Adipocyte (in vitro differentiated cells): Measurements from ENCODE around the gene FHL2.

Experiments used
- DNase-seq: peaks from one replicate; pipeline ENCODE4 v3.0.0-alpha.2; 2015; ENCODE audit warnings: low read depth
- H3K27me3 ChIP-seq: replicated peaks from 2 replicates; pipeline ENCODE4 v1.7.0; 2013; ENCODE audit warnings: mild to moderate bottlenecking, low read length, moderate library complexity; ENCODE audit not compliant: control insufficient read depth, insufficient read depth
- H3K36me3 ChIP-seq: 2 replicates; pipeline ENCODE4 v1.7.0; 2013; ENCODE audit warnings: low read length, mild to moderate bottlenecking, moderate library complexity; ENCODE audit not compliant: control insufficient read depth, insufficient read depth, severe bottlenecking
- H3K4me1 ChIP-seq: 2 replicates; pipeline ENCODE4 v1.7.0; 2013; ENCODE audit warnings: mild to moderate bottlenecking, low read length, moderate library complexity; ENCODE audit not compliant: control insufficient read depth, insufficient read depth
- H3K4me3 ChIP-seq: 2 replicates; pipeline ENCODE4 v1.7.0; 2013; ENCODE audit warnings: mild to moderate bottlenecking, low read length, moderate library complexity
- H3K9ac ChIP-seq: 2 replicates; pipeline ENCODE4 v1.7.0; 2013; ENCODE audit warnings: mild to moderate bottlenecking, low read length, moderate library complexity
- H3K9me3 ChIP-seq: 2 replicates; pipeline ENCODE4 v1.7.0; 2013; ENCODE audit warnings: mild to moderate bottlenecking, low read length, moderate library complexity; ENCODE audit not compliant: control insufficient read depth

The FHL2 gene

DNA sequence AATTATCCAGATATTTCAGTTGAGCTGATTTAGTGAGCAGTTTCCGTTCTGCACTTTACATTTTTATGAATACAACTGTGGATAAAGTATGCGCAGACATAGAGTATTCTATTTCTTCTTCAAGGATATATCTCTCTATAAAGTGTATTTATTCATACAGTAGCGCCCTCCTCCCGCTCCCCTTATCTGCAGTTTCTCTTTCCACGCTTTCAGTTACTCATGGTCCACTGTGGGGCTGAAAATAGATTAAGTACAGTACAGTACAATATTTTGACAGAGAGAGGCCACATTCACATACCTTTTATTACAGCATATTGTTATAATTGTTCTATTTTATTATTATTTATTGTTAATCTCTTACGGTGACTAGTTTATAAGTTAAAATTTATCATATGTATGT, 19.7 kb upstream of the FHL2 start:
- no peak for DNase-seq
- Histone ChIP-seq H3K4me3 (no peak overlapping the region), H3K27me3 (peaks cover 54% of the 10 kb centered on the region), H3K36me3 (no peaks in the 10 kb centered on the region), H3K9me3 (peaks cover 23% of the 10 kb centered on the region), H3K9ac (no peak overlapping the region), H3K4me1 (peaks cover 5% of the 10 kb centered on the region)

DNA sequence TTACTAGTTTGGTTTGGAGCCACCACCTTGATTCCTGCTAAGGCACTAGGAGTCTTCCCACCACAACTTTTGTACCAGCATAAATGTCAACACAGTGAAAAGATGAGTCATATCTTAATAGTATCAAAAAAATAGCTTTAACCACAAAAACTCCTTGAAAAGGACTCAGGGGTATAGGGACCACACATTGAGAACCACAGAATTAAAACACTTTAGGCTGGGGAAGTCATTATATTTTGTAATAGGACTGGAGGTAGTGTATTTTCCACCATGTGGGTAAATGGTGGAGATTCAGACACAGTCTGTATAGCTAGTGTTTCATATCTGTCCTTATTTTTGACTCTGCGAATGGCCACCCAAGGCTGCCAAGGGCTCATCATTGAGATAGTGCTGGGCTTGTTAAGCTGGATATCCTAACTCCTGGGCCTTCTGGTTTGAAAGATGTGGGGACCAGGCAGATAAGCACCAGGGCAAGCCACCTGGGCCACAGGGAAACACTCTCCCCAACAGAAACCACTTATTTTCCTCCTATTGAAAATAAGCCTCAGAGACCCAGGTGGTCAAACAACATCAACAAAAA, 19.1 kb upstream of the FHL2 start:
- Histone ChIP-seq H3K36me3 (no peaks in the 10 kb centered on the region), H3K4me1 (peaks cover 5% of the 10 kb centered on the region), H3K27me3 (peaks cover 48% of the 10 kb centered on the region), H3K9me3 (peaks cover 18% of the 10 kb centered on the region), H3K4me3 (no peak overlapping the region), H3K9ac (no peak overlapping the region)
- DNase-seq = peak; percentile 58

DNA sequence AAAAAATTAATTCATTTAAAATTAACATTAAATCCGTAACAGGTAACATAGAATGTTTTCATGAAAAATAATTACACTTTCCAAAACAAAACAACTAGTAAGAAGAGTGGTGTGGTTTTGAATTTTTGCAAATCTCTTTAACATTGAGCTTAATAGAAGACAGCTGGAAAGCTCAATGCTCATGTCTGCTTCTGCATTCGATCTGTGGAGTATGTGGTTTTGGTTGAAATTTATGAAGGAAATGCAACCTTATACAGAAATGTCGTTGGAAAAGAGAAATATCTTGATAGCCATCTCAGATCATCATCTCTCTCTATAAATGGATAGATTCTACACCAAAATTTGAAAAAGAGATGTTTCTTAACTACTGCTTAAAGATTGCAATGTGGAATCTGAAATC, 17.3 kb upstream of the FHL2 start:
- Histone ChIP-seq H3K9me3 (peaks cover 15% of the 10 kb centered on the region), H3K36me3 (no peaks in the 10 kb centered on the region), H3K4me3 (no peak overlapping the region), H3K9ac (no peak overlapping the region), H3K27me3 (peaks cover 30% of the 10 kb centered on the region), H3K4me1 (peaks cover 5% of the 10 kb centered on the region)
- peak; percentile 42 for DNase-seq

DNA sequence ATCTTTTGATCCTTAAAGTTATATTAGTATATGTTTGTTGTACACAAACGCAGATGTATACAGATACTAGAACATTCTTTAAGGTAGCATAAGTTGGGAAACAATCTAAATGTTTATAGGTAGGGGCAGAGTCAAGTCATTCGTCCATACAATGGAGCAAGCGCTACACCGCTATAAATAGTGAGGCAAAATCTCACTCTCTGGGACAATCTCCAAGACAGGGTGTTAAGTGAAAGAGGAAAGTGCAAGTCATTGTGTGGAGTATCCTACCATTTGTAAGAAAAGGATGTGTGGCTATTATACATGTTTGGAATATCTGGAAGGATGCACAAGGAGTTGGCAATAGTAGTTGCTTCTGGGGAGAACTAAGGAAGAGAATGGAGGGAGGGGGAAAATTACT, 16.2 kb upstream of the FHL2 start:
- no peak overlapping the region for H3K4me3 ChIP-seq
- peaks cover 12% of the 10 kb centered on the region for H3K4me1 ChIP-seq
- no peak for DNase-seq
- no peak overlapping the region for H3K9ac ChIP-seq
- H3K27me3 ChIP-seq = peaks cover 19% of the 10 kb centered on the region
- H3K9me3 ChIP-seq = peaks cover 13% of the 10 kb centered on the region
- no peaks in the 10 kb centered on the region for H3K36me3 ChIP-seq

DNA sequence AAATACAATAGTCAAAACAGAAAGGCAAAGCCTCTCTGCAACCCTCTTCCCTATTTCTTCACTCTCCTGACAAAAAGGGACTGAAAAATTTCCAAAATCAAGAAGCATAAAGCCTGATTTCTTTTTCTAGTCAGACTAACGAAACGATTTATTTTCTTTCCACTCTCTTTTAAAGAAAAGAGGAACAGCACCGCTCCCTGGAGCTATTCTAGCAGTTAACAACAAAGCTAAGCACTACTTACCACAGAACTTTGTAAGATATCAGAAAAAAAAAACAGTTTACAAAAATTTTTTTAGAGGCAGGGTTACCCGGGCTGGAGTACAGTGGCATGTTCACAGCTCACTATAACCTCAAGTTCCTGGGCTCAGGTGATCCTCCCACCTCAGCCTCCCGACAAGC, 14.4 kb upstream of the FHL2 start:
- H3K9ac ChIP-seq = no peak overlapping the region
- H3K4me3 ChIP-seq = no peak overlapping the region
- H3K9me3 ChIP-seq = peaks cover 4% of the 10 kb centered on the region
- peaks cover 23% of the 10 kb centered on the region for H3K4me1 ChIP-seq
- DNase-seq = no peak
- H3K36me3 ChIP-seq = no peaks in the 10 kb centered on the region
- H3K27me3 ChIP-seq = peaks cover 7% of the 10 kb centered on the region

DNA sequence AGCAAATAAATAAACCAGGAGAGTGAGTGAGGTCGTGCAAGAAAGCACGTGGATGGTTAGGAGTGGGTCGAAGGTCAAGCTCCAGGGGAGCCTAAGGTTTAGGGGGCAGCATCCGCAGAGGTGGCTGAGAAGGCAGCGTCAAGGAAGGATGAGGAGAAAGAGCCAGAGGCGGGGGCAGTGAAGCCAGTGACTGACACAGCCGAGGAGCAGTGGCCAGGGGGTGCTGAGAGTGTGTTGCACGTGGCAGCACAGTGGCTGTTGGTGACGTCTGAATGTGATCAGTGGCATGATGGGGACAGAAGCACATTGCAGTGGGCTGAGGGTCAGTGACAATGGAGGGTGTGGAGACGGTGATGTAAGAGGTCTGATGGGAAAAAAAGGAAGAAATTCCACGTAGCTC, 13.7 kb upstream of the FHL2 start:
- Histone ChIP-seq H3K4me3 (no peak overlapping the region), H3K4me1 (peaks cover 18% of the 10 kb centered on the region), H3K9ac (no peak overlapping the region), H3K36me3 (no peaks in the 10 kb centered on the region), H3K9me3 (peaks cover 4% of the 10 kb centered on the region), H3K27me3 (peaks cover 7% of the 10 kb centered on the region)
- DNase-seq = no peak

DNA sequence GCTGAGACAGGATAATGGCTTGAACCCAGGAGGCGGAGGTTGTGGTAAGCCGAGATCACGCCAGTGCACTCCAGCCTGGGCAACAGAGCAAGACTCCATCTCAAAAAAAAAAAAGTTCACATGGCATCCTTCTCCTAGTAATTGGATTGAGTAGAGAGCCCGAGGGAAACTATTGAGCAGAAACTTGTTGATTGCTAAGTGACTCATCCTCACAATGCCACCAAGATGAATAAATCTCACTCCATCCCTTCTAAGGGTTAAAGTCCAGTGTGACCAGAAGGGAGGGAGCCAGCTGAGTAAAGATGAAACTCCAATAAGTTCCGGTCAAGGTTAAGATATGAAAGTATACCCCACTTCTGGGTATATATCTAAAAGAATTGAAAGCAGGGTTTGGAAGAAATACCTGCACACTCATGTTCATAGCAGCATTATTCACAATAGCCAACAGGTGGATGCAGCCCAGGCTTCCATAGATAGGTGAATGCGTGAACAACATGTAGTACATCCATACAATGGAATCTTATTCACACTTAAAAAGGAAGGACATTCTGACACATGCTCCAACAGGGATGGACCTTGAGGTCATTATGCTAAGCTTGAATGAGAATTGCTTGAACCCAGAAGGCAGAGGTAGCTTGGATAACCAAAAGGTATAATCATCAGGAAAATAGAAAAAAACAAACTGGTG, 13.0 kb upstream of the FHL2 start:
- H3K27me3 ChIP-seq = peaks cover 7% of the 10 kb centered on the region
- no peak overlapping the region for H3K4me3 ChIP-seq
- H3K4me1 ChIP-seq = peaks cover 18% of the 10 kb centered on the region
- H3K9me3 ChIP-seq = peaks cover 4% of the 10 kb centered on the region
- no peaks in the 10 kb centered on the region for H3K36me3 ChIP-seq
- DNase-seq = no peak
- no peak overlapping the region for H3K9ac ChIP-seq

DNA sequence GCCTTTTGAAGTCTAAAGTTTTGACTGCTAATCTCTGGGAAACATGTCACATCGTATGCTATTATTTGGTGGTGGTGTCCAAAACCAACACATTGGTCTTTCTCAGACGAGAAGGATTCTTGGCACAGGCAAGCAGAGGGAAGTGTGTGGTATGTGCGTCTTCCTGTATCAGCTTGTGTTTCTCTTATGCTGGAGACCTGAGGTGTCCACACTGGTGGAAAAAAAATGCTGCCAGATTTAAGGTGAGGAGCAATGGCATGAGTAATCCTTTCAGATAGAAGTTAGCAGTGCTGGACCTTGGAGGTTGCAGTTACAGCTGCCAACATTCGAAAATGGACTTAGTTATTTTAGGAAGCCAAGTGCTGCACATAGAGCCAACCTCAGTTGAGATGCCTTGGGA, 11.7 kb upstream of the FHL2 start:
- H3K9me3 ChIP-seq = peaks cover 4% of the 10 kb centered on the region
- peak overlapping the region; percentile 50 for H3K9ac ChIP-seq
- H3K27me3 ChIP-seq = peaks cover 7% of the 10 kb centered on the region
- peaks cover 26% of the 10 kb centered on the region for H3K4me1 ChIP-seq
- DNase-seq = no peak
- no peaks in the 10 kb centered on the region for H3K36me3 ChIP-seq
- no peak overlapping the region for H3K4me3 ChIP-seq

DNA sequence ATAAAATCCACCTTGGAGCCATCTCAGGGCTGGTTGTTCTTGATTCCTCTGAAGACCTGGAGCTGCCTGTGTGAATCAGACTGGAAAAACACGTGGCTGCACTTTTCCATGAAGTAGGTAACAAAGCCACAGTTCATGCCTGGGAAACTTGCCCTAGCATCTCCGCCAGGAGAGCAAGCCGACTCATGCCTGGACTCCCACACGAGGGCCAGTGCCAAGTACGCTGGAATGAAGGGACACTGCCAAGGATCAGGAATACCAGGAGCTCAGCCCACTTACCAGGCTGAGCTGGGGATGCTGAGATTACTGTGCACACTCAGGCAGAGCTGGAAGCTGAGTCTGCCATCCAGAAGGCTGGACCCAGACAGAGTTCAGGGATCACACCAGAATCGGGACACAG, 10.9 kb upstream of the FHL2 start:
- peaks cover 31% of the 10 kb centered on the region for H3K4me1 ChIP-seq
- H3K36me3 ChIP-seq = no peaks in the 10 kb centered on the region
- H3K9ac ChIP-seq = peak overlapping the region; percentile 50
- no peak overlapping the region for H3K4me3 ChIP-seq
- H3K27me3 ChIP-seq = peaks cover 7% of the 10 kb centered on the region
- H3K9me3 ChIP-seq = no peaks in the 10 kb centered on the region
- DNase-seq = peak; percentile 79

DNA sequence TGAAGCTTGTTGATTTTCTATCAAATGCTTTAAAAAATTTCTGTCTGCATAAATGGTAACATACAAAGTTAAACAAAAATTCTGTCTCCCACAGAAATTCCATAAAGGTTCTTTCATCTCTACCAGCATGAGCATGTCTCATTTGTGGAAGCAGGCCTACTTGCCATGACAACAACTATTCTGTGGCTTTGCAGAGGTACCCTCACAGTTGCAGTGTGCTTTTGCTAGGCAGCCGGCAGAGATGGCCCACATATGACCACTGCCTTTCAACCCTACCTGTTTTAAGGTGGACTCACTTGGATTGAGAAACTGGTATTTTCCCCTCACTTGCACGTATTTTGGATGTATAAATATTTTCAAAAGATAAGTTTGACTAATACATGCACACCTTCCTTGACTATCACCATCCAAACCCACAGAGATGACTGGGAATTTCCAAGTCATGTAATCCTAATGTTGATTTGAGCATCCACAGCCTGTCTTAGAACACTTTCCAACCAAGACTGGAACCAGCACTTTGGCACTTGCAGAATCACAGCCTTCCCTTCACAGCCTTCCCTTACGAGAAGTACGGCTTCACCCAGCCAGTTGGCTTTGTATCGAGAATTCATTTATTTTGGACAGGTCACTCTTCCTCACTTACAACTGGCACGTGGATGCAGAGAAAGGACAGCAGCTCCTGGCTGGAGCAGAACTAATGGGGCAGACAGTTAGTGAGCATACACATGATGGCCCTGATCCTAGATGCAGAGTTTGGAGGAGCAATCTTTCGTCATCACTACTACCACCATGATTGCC, 9.3 kb upstream of the FHL2 start:
- Histone ChIP-seq H3K4me3 (no peak overlapping the region), H3K36me3 (no peaks in the 10 kb centered on the region), H3K27me3 (no peaks in the 10 kb centered on the region), H3K4me1 (peaks cover 46% of the 10 kb centered on the region), H3K9ac (no peak overlapping the region), H3K9me3 (no peaks in the 10 kb centered on the region)
- no peak for DNase-seq

DNA sequence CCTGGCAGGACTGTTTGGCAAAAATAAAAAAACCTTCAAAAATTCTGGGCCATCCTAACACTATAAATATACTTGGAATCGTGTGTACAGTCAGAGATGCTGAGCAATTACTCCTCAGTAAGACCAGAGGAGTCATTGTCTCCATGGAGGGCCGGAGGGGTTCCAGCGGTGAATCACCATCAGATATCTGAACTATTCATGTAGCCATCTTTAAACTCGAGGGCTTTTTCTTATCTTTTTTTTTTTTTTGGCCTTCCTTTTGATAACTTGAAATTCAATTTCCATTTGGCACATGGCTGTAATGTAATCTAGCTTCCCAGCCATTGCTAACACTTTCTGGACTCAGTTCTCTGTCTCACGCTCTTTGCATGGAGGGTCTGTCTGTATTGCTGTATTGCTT, 7.4 kb upstream of the FHL2 start:
- Histone ChIP-seq H3K4me3 (no peak overlapping the region), H3K9ac (no peak overlapping the region), H3K36me3 (no peaks in the 10 kb centered on the region), H3K27me3 (no peaks in the 10 kb centered on the region), H3K9me3 (no peaks in the 10 kb centered on the region), H3K4me1 (peaks cover 48% of the 10 kb centered on the region)
- DNase-seq = peak; percentile 66
